NT2/D1 (cell line): ENCODE data around the gene SALL3.

ENCODE experiments used
- DNase-seq: peaks from one replicate; pipeline ENCODE4 v3.0.0-alpha.2; 2011; ENCODE audit warnings: low read depth, low spot score
- H3K27me3 ChIP-seq: 2 replicates; pipeline ENCODE4 v1.6.0; 2011; ENCODE audit warnings: mild to moderate bottlenecking; ENCODE audit not compliant: insufficient read length, insufficient read depth
- H3K36me3 ChIP-seq: 2 replicates; pipeline ENCODE4 v1.6.1; 2011; ENCODE audit warnings: mild to moderate bottlenecking, low read length, mixed read lengths; ENCODE audit not compliant: insufficient read depth, insufficient read length
- H3K4me1 ChIP-seq: 2 replicates; pipeline ENCODE4 v1.5.1; 2011; ENCODE audit not compliant: insufficient read depth, insufficient read length
- H3K4me3 ChIP-seq: 2 replicates; pipeline ENCODE4 v1.5.1; 2011; ENCODE audit warnings: low read depth; ENCODE audit not compliant: insufficient read length
- H3K9ac ChIP-seq: 2 replicates; pipeline ENCODE4 v1.6.0; 2011; ENCODE audit warnings: low read depth; ENCODE audit not compliant: insufficient read length
- H3K9me3 ChIP-seq: 2 replicates; pipeline ENCODE4 v1.5.1; 2011; ENCODE audit warnings: mild to moderate bottlenecking, low read length; ENCODE audit not compliant: insufficient read depth
- SUZ12 ChIP-seq: IDR thresholded peaks from 2 replicates; pipeline ENCODE4 v1.6.1; 2011; ENCODE audit not compliant: insufficient read length, insufficient read depth; ENCODE audit errors: extremely low read depth
- YY1 ChIP-seq: IDR thresholded peaks from 2 replicates; pipeline ENCODE4 v1.6.1; 2011; ENCODE audit not compliant: insufficient read length, insufficient read depth
- ZNF274 ChIP-seq: IDR thresholded peaks from 2 replicates; pipeline ENCODE4 v1.6.1; 2011; ENCODE audit warnings: mild to moderate bottlenecking, low read depth, low read length

Gene SALL3

GRCh38 chr18:78965917-78966792, 13.5 kb upstream of the SALL3 start:
- no peak for DNase-seq
- H3K4me1 ChIP-seq = peaks cover 2% of the 10 kb centered on the region

GRCh38 chr18:78966793-78967106, 12.9 kb upstream of the SALL3 start:
- no peak overlapping the region for H3K4me3 ChIP-seq
- H3K36me3 ChIP-seq = no peaks in the 10 kb centered on the region
- H3K4me1 ChIP-seq = peaks cover 2% of the 10 kb centered on the region
- no peak for DNase-seq
- H3K9me3 ChIP-seq = peaks cover 20% of the 10 kb centered on the region
- H3K27me3 ChIP-seq = peaks cover 18% of the 10 kb centered on the region
- TF ChIP-seq SUZ12 (no peak), YY1 (no peak), ZNF274 (no peak)
- no peak overlapping the region for H3K9ac ChIP-seq

More at GRCh38 chr18:78965917-78966792, 13.5 kb upstream of the SALL3 start:
- TF ChIP-seq SUZ12 (no peak), YY1 (no peak), ZNF274 (no peak)
- Histone ChIP-seq H3K27me3 (peaks cover 12% of the 10 kb centered on the region), H3K9ac (no peak overlapping the region), H3K9me3 (peaks cover 21% of the 10 kb centered on the region), H3K36me3 (no peaks in the 10 kb centered on the region), H3K4me3 (no peak overlapping the region)

DNA sequence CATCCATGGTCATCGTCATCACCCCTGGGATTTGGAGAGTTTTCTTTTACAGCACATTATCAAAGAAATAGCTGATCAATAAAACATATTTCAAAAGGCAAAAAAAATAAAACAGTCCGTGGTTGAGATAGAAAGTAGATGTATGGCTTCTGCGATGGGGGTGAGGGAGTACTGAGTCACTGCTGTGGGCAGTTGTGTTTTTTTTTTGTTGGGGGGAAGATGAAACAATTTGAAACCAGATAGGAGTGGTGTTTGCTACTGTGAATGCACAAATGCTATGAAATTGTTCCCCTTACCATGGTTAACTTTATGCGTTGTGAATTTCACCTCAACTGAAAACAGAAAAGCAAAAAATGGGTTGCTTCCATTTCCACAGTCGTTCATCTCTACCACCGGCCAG, 11.9 kb upstream of the SALL3 start:
- peaks cover 28% of the 10 kb centered on the region for H3K27me3 ChIP-seq
- peaks cover 5% of the 10 kb centered on the region for H3K4me1 ChIP-seq
- no peak for DNase-seq
- H3K9me3 ChIP-seq = peaks cover 11% of the 10 kb centered on the region
- no peak overlapping the region for H3K4me3 ChIP-seq
- no peak overlapping the region for H3K9ac ChIP-seq
- H3K36me3 ChIP-seq = no peaks in the 10 kb centered on the region
- TF ChIP-seq SUZ12 = no peak
- TF ChIP-seq YY1 = no peak
- TF ChIP-seq ZNF274 = no peak

- H3K27me3 ChIP-seq = peaks cover 48% of the 10 kb centered on the region
- H3K9me3 ChIP-seq = no peaks in the 10 kb centered on the region
- TF ChIP-seq YY1 (no peak), SUZ12 (no peak), ZNF274 (no peak)
- peaks cover 13% of the 10 kb centered on the region for H3K4me1 ChIP-seq
- no peak overlapping the region for H3K9ac ChIP-seq
- H3K36me3 ChIP-seq = no peaks in the 10 kb centered on the region
- DNase-seq = no peak
- H3K4me3 ChIP-seq = no peak overlapping the region
Observed at GRCh38 chr18:78969574-78970315, 9.9 kb upstream of the SALL3 start.

DNA sequence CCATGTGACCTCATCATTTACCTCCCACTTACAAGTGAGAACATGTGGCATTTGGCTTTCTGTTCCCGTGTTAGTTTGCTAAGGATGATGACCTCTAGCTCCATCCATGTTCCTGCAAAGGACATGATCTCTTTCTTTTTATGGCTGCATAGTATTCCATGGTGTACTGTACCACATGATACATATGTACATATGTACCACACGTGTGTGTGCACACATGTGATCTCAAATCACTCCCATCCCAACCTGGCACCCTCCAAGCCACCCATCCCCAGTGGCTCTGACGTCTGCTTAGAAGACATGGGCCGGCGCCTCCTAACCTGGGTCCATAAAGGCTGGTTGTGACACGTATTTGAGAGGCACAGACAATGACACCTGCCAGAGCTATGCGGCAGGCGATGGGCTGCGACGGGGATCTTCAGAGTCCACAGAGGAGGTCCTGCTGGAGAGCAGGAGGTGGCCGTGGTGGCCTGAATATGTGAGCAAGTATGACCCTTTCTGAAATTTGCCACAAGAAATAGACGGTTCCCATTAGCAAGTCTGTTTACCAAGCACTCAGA, 8.8 kb upstream of the SALL3 start:
- no peak for TF ChIP-seq ZNF274
- TF ChIP-seq YY1 = no peak
- no peak for TF ChIP-seq SUZ12
- no peak for DNase-seq
- peaks cover 59% of the 10 kb centered on the region for H3K27me3 ChIP-seq

GRCh38 chr18:78971511-78972245, 7.9 kb upstream of the SALL3 start:
- peaks cover 4% of the 10 kb centered on the region for H3K36me3 ChIP-seq
- H3K27me3 ChIP-seq = peaks cover 67% of the 10 kb centered on the region
- H3K9ac ChIP-seq = no peak overlapping the region
- no peak for DNase-seq
- no peaks in the 10 kb centered on the region for H3K9me3 ChIP-seq
- H3K4me3 ChIP-seq = no peak overlapping the region
- TF ChIP-seq ZNF274 = no peak
- peaks cover 11% of the 10 kb centered on the region for H3K4me1 ChIP-seq

More for the DNA sequence above, 8.8 kb upstream of the SALL3 start:
- H3K36me3 ChIP-seq = no peaks in the 10 kb centered on the region
- H3K9me3 ChIP-seq = no peaks in the 10 kb centered on the region
- no peak overlapping the region for H3K4me3 ChIP-seq
- H3K4me1 ChIP-seq = peaks cover 13% of the 10 kb centered on the region
- no peak overlapping the region for H3K9ac ChIP-seq
